Mesothelial cell of epicardium (in vitro differentiated cells): Measurements from ENCODE around the gene SLCO2A1. TPM values are rescaled to one million over a fixed set of nuclear protein-coding genes. Genes with fewer than 3 reads are reported as not detected.

Experiments
- DNase-seq, 2 experiments: peaks; one replicate each; pipeline ENCODE4 v3.0.0; 2021; ENCODE audit warnings: low spot score in 2 of 2; ENCODE audit not compliant: unreplicated experiment in 2 of 2
- H3K27ac Mint-ChIP-seq: 2 replicates; pipeline ENCODE4 v1.8.0; 2021; ENCODE audit warnings: mixed read lengths
- H3K27me3 Mint-ChIP-seq: 2 replicates; pipeline ENCODE4 v1.8.0; 2021; ENCODE audit warnings: low read depth, mixed read lengths
- H3K36me3 Mint-ChIP-seq: 2 replicates; pipeline ENCODE4 v1.8.0; 2021; ENCODE audit warnings: mixed read lengths
- H3K4me1 Mint-ChIP-seq: 2 replicates; pipeline ENCODE4 v1.8.0; 2021; ENCODE audit warnings: mixed read lengths
- H3K4me3 Mint-ChIP-seq: 2 replicates; pipeline ENCODE4 v1.8.0; 2021; ENCODE audit warnings: mild to moderate bottlenecking, moderate library complexity, mixed read lengths
- H3K9me3 Mint-ChIP-seq: 2 replicates; pipeline ENCODE4 v1.8.0; 2021; ENCODE audit warnings: mixed read lengths
- CTCF ChIP-seq: fragments of 200-600 bp; sonication (generic); IDR thresholded peaks from one replicate; pipeline ENCODE4 v1.5.0; 2021; ENCODE audit warnings: antibody characterized with exemption; ENCODE audit not compliant: unreplicated experiment
- total RNA-seq: library from RNA; stranded (reverse); gene quantifications from 3 replicates; pipeline ENCODE4 v1.2.1, GENCODE V29; 2021

The SLCO2A1 gene
- total RNA-seq, 1 donor from 2014 or later = 24.1 TPM

- Mint-ChIP-seq H3K9me3 (no peaks in the 10 kb centered on the region), H3K27me3 (peaks cover 39% of the 10 kb centered on the region), H3K36me3 (no peaks in the 10 kb centered on the region), H3K4me3 (no peak overlapping the region), H3K27ac (no peak overlapping the region), H3K4me1 (peaks cover 6% of the 10 kb centered on the region)
- no peak for TF ChIP-seq CTCF
- DNase-seq = no peak
These were observed 137.0 kb downstream of the SLCO2A1 start for GRCh38 chr3:133892541-133893231.

- no peaks in the 10 kb centered on the region for H3K36me3 Mint-ChIP-seq
- no peaks in the 10 kb centered on the region for H3K9me3 Mint-ChIP-seq
- no peak overlapping the region for H3K27ac Mint-ChIP-seq
- DNase-seq = no peak
- peaks cover 6% of the 10 kb centered on the region for H3K4me1 Mint-ChIP-seq
- peaks cover 30% of the 10 kb centered on the region for H3K27me3 Mint-ChIP-seq
- TF ChIP-seq CTCF = no peak
- no peak overlapping the region for H3K4me3 Mint-ChIP-seq
These were observed 137.9 kb downstream of the SLCO2A1 start for GRCh38 chr3:133891662-133892378.

- no peak overlapping the region for H3K27ac Mint-ChIP-seq
- no peak for DNase-seq
- no peaks in the 10 kb centered on the region for H3K9me3 Mint-ChIP-seq
- no peak for TF ChIP-seq CTCF
- H3K4me1 Mint-ChIP-seq = peaks cover 6% of the 10 kb centered on the region
- H3K27me3 Mint-ChIP-seq = peaks cover 24% of the 10 kb centered on the region
- no peaks in the 10 kb centered on the region for H3K36me3 Mint-ChIP-seq
- no peak overlapping the region for H3K4me3 Mint-ChIP-seq
These were observed 138.6 kb downstream of the SLCO2A1 start for GRCh38 chr3:133890972-133891644.

GRCh38 chr3:133890037-133890436 is 139.7 kb downstream of the SLCO2A1 start:
- Mint-ChIP-seq H3K9me3 (no peaks in the 10 kb centered on the region), H3K4me3 (no peak overlapping the region), H3K4me1 (peaks cover 4% of the 10 kb centered on the region), H3K27me3 (peaks cover 28% of the 10 kb centered on the region), H3K36me3 (no peaks in the 10 kb centered on the region), H3K27ac (no peak overlapping the region)
- no peak for TF ChIP-seq CTCF
- no peak for DNase-seq

GRCh38 chr3:133888726-133889340 is 140.9 kb downstream of the SLCO2A1 start:
- Mint-ChIP-seq H3K4me3 (no peak overlapping the region), H3K27ac (no peak overlapping the region), H3K36me3 (no peaks in the 10 kb centered on the region), H3K27me3 (peaks cover 35% of the 10 kb centered on the region), H3K9me3 (no peaks in the 10 kb centered on the region), H3K4me1 (peaks cover under 1% of the 10 kb centered on the region)
- TF ChIP-seq CTCF = no peak
- DNase-seq = no peak
